CD1c-positive myeloid dendritic cell (primary cell): ENCODE data around the gene HOXD12.

ENCODE experiments used
- DNase-seq: peaks from one replicate; pipeline ENCODE4 v3.0.0-alpha.2; 2016; ENCODE audit errors: extremely low spot score

The HOXD12 gene

DNA sequence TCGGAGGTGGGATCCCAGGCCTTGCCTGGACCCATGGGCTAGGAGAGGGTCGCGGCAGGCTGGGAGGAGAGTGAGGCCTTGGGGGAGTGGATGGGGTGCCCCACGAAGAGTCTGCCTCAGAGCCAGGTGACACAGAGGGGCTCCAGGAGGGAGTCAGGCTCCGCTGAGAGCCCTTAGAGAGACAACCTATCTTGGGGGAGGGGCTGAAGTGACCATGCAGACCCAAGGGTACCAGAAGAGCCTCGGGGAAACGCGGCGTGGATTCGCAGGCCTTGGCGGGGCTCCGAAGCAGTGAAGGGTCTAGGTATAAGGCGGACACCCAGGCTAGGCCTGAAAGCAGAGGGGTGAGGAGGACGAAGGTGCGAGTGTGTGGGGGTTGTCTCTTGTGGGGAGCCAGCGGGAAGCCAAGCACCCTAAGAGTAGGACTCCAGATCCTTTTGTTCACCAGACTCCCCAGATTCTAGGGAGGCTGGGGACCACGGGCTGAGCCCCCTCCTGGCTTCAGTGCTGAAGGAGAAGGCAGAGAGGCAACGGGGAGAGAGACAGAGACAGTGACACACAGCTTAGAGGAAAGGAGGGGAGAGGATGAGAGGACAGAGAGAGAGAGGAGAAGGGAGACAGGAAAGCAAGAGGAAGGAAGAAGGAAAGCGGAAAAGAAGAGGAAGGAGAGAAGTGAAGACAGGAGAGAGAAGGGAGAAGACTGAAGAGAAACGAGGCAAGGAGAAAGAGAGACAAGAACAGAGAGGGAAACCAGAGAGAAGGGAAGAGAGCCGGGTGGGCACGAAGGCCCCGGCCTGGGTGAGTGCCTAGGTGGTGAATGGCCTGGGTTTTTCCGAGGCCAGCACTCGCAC is 6.4 kb downstream of the HOXD12 start:
- DNase-seq, result no peak

DNA sequence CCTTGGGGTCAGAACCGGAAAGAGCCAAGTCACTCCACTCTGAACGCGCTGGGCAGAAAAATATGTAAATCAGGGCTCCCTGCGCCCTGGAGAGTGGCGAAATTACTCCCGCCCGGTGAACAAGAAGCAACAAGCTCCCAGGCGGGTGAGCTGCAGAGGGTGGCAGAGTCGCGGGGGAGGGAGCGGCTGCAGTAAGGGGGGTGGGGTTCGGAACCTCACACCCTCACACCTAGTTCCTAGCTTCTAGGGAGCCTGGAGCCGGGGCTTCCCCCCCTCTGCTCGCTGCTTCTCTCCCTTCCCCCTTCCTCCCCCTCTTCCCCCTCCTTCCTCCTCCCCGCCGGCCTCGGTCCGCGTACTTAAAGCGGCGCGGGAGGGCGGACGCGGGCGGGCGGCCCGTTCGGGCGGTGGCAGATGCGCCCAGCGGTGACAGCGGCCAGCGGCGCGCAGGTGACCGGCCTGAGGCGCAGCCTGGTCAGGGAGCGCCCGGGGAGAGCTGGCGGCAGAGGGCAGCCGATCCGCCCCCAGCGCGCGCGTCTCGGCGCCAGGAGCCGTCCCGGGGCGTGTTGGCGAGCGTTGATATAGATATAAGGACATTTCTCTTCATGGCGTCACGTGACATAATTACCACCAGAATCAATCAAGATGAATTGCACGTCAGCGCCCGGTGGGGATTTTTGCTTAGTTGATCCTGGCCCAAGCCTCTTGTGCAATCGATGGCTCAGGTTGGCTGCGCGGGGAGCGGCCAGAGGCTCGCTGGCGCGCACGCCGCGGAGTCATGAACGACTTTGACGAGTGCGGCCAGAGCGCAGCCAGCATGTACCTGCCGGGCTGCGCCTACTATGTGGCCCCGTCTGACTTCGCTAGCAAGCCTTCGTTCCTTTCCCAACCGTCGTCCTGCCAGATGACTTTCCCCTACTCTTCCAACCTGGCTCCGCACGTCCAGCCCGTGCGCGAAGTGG is 7.3 kb downstream of the HOXD12 start, which contains the start of gene HOXD11:
Gene HOXD11 (plus strand): TSS at position 700 of the 959 bp plus-strand sequence. CDS start 76 bp downstream, at position 776.
- DNase-seq, result peak; percentile 15

DNA sequence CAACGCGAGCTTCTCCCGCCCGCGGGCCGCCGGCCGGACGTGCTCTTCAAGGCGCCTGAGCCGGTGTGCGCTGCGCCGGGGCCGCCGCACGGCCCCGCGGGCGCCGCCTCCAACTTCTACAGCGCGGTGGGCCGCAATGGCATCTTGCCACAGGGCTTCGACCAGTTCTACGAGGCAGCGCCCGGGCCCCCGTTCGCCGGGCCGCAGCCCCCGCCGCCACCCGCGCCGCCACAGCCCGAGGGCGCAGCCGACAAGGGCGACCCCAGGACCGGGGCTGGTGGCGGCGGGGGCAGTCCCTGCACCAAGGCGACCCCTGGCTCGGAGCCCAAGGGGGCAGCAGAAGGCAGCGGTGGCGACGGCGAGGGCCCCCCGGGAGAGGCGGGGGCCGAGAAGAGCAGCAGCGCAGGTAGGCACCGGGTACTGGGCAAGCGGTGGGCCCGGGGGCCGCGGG is 8.2 kb downstream of the HOXD12 start:
- DNase-seq, result no peak

DNA sequence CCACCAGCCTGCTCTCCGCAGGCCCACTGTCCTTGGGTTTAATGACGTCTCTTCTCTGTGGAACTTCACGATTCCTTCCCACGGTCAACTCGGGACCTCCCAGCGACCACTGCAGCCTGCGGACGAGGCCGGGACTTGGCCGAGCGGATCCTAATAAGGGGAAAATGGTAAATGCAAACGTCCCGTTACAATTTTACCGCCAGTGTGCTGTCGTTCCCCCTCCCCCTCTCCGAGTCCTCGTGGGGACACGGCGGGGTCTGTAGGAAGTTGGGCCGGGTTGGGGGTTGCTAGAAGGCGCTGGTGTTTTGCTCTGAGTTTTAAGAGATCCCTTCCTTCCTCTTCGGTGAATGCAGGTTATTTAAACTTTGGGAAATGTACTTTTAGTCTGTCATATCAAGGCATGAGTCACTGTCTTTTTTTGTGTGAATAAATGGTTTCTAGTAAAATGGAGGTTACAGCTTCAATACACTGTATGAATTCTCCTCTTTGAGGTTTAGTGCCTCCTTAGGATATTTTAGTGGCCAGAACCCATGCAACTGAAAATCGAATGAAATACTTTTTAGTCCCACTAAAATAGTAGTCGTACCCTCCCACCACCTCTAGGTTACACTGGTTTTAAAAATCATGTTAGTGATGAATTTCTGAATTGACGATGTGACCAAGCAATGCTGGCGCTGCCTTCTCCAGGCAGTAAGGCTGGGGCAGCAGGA is 9.8 kb downstream of the HOXD12 start:
- no peak for DNase-seq

DNA sequence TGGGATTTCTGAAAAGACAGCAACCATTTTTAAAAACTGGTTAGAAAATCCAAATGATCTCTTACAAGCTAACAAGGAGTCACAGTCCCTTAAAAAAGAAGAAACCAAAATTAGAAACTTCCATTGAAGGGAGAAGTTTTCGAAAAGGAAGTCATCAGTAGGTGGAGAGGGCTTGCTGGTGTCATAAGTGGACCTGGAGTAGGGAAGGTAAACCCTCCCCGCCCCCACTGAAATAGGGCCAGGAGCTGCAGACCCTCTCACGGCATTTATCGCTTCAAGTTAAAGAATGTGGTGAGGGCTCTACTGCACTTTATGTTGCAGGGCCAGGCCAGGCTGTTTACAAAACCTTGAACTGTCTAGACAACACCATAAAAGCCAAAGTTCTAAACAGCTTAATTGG is 10.4 kb downstream of the HOXD12 start:
- DNase-seq, result no peak

DNA sequence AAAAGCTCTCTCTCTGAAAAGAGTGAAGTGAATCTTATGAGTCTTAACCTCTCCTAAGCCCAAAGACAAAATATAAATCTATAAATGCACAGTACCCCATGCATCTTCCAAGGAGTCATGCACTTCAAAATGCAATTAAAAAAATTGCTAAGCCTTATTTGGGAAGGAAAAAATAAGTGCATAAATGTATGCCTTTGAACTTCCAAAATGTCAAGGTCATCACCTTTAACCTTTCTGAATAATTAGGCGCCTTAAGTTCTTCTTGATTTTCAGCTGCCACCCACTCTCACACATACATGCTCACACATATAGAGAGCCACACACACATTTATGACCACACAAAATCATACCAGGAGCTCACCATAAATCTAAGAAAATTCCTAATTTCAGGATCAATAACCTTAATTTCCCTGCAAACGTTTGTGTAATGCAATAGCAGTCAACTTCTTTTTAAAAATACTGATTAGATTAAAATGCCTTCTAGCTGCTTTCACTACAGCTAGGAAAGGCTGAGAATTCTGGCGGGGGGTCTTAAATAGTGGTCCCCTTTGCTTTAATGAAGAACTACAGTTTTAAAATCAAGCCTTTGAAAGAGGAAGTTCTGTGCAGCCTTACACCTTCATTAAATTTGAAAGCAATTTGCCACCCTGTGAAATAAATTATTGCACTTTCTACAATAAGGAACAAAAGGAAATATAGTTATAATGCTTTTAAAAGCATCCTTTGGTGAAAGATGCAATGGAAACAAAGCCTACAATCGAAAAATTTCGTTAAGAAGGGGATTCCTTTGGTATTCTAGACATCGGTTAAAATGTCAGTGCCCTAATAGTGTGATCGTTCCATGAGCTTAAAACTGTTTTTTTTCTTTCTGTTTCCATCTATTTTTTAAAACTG is 11.1 kb downstream of the HOXD12 start:
- DNase-seq, result no peak

DNA sequence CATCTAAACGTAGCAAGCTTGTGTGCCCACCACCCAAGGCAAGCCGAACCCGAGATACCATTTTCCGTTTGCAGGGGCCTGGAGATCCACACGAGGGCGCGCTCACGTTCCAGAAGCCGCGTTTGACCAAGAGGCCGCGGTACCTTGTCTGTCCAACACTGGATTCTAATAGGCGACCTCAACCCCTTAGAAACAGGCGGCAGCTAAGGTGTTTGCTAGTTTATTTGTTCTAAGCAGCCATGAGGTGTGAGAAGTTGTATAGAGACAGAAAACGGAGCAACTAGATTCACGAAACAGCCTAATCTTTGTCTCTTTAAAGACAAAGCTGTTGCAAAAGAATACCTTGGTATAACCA is 11.7 kb downstream of the HOXD12 start:
- DNase-seq, result peak; percentile 30

DNA sequence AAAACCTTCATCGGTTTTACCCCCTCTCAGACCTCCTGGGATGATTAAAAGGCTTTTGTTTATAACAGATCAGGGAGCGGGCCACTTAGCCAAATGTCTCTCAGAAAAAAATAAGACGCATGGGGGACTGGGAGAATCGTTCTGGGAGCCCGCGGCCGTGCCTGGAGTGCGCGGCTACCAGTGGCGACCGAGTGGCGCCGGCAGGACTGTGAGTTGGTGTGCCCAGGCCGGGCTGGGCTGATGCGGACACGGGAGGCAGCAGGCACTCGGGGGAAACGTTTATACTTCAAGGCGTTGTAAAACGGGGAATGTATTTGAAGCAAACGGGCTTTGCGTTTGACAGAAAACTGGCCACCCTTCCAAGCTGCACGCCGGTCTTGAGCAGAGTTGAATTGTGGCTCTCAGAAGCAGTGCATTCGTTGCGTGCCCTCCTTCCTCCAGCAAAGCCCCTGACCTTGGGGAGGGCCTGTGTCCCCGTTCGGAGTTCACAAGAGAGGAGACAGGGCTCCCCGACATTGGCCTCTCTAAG is 12.3 kb downstream of the HOXD12 start:
- no peak for DNase-seq

DNA sequence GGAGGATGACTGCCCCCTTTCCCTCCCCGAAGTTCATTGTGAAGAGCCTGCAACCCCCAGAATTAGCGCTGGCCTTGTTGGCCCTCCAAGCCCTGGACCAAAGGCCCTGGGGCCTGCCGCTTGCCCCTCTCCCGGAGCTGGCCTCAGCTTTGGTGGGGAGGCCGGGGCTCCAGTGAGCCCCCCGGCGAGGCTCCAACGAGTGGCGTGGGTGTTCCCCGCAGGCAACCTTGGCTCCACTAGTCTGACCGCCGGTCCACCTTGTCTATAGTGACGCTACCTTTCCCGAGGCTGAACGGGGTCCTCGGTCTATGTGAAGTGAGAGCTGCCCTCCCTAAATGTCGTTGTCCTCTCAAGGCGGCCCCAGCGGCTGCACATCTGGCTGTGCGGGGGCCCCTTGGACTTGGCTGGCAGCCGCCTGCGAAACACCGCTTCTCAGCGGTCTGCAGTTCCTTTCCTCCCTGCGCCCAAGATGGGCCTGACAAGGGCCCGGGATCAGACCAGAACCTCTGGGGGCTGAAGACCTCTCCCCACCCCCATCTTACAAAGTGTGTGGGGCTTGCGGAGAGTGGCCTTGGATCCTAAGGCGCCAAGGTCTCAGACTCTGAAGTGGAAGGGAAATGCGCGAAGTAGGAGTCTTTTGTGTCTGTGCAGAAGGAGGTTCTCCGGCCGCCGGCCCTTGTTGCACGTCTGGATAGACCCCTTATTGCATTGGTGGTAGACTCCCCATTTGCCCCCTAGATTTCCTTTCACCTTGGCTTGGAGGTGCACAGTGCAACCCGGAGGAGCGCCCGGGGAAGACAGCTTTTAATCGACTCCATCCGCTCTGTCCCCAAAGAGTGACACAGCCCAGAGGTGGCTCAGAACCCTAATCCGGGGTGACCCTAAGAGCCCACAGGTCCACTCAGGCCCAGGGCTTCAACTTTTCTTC is 13.0 kb downstream of the HOXD12 start:
- no peak for DNase-seq

DNA sequence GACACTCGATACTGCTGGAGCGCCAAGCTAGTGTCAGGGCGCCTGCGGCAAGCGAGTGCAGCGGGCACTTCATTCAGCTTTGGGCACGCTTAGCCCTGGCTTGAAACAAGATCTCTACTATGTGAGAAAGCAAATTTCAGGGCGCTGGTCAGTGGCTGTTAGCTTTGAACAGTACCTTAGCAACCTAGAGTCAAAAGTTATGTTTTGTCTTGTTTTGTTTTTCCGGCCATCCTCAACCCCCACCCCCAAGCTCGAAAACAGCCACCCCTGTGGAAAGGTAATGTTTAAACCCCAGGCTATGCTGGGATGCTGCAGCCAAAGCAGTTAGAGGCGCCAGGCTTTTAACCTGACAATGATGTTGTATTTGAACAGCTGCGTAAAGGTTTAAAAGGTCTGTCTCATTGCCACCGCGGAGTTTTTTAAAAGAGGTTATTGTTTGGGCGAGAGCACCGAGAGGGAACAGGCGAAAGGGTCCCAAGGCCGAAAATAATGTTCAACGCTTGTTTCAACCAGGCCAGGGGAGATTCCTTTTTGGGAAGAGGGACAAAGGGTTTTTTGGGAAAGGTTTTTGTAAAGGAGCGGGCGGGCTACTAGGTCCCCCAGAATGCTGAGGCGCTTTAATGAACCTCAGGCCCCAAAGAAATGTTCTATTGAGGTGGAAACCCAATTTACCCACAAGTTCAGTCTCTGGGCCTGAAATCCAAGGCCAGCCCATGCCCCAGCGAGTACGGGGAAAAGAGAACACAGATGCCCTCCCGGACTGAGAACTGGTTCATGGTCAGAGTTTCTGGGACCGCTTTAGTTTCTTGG is 14.7 kb downstream of the HOXD12 start:
- no peak for DNase-seq

DNA sequence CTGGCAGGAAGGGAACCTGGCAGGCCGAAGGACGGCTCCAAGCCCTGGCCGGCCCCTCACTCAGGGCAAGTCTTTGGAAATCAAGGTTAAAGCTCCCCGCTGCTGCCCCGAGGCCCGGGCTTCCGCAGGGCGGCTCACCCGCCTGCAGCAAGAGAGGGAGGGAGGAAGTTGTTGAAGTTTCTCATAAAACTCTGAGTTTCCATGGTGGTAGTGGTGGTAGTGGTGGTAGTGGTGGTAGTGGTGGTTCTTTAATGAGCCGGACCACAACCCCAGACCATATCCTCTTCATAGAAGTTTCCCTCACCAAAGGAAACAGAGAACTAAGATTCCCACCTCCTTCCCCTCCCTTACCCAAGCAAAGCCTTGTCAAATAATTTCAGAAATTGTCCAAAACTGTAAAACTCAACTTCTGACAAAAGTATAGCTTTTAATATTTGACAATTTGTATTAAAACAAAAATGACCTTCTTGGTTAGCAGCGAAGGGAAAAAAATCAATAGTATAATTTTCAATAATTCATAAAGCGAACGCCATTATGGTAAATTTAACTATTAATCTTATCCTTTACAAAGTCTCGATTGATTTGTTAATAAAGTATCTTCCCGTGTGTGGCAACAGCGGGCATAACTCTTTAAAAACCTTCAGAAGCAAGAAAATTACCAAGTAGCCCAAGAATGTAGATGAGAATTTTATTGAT is 15.5 kb downstream of the HOXD12 start:
- no peak for DNase-seq

DNA sequence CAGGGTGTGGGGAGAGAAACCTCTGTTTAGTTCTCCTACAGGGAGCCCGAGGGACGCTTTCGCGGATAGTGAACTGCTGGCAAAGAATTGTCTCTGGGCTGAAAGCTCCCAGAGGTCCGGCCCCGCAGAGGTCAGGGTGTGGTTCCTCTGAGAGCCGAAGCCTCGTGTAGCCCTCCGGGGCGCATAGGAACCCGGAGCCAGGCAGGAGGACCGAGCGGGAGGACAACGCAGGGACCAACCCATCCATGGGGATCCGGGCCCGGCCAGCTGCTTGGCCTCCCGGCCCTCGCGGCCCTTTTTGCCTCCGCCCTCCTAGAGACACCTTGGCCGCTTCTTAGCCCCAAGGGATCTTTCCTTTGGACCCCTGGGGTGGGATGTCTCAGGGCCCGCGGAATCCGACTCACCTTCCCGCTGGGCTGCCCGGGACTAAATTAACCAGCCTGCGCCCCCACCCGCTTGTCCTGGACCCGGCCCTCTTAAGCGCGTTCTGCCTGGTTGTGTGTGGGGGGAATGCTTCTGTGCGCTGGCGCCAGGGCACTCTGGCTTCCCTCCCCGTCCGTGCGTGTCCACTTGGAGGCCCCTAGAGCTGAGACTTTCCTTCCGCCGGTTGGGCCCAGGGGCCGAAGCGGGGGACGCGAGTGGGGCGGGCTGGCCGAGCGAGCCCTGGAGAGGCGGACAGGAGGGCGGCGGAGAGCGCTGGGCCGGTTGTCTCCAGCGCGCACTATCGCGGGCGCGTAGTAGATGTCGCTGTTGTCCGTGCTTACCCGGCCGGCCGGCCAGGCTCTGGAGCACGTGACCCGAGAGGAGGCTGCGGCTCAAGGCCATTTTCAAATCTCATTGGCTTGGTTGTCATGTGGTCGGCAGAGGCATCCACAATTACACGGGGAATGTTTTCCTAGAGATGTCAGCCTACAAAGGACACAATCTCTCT is 16.6 kb downstream of the HOXD12 start, which contains the start of gene HOXD10:
Gene HOXD10 (plus strand): TSS at position 896 of the 931 bp plus-strand sequence. CDS start 56 bp downstream, outside the sequence.
- DNase-seq, result no peak

DNA sequence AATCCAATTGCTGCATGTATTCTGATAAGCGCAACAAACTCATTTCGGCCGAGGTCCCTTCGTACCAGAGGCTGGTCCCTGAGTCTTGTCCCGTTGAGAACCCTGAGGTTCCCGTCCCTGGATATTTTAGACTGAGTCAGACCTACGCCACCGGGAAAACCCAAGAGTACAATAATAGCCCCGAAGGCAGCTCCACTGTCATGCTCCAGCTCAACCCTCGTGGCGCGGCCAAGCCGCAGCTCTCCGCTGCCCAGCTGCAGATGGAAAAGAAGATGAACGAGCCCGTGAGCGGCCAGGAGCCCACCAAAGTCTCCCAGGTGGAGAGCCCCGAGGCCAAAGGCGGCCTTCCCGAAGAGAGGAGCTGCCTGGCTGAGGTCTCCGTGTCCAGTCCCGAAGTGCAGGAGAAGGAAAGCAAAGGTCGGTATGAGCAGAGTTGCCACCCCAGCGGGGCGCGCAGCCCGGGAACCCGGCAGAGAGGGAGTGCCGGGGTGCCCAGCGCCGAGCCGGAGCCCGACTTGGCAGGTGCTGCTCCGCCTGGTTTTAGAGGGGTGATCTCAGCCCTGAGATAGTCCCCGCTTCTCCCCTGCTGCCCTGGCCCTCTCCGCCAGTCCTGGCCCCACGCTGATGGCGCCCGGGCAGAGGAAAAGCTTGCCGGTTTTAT is 17.7 kb downstream of the HOXD12 start:
- DNase-seq, result no peak

DNA sequence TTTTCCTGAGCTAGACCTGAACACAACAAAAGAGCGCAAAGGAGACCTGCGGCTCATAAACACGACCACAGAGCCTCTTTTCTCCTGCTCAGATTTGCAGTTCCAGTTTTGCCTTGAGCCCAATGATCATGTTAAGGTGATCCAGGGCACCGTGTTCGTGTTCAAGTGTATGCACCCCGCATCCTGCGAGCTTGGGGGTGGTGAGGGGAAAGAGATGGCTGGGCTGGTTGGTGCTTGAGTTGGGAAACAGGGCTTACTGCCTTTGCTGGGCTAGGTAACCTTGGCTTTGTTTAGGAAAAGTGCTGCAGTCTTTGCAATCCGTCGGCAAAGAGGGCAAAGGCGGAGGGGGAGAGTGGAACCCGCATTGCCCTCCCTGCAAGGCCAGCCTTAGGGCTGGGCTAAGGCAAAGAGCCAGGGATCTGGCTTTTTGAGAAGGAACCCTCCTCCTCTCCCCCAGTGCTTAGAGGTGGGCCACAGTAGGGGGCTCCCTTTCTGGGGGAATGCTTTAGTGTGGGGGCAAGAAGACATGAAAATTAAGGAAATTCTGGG is 18.3 kb downstream of the HOXD12 start:
- no peak for DNase-seq

DNA sequence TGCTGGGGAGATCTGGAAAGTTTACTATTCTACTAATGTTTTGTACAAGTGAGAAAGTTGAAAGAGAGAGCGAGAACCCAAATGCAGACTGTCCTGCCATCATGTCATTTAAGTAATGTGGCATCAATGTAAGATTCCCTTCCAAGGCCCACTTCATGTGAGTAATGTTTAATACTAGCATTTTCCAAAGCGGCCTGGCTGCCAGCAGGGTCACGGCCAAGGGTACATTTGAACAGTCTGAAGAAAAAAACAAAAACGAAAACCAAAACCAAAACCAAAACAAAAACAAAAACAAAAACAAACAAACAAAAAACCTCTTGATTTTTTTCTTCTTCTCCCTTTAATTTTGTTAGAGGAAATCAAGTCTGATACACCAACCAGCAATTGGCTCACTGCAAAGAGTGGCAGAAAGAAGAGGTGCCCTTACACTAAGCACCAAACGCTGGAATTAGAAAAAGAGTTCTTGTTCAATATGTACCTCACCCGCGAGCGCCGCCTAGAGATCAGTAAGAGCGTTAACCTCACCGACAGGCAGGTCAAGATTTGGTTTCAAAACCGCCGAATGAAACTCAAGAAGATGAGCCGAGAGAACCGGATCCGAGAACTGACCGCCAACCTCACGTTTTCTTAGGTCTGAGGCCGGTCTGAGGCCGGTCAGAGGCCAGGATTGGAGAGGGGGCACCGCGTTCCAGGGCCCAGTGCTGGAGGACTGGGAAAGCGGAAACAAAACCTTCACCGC is 19.2 kb downstream of the HOXD12 start:
- peak; percentile 43 for DNase-seq
